Liver (tissue), 9 donors: ENCODE measurements around the gene APBB1. TPM values are rescaled to one million over a fixed set of nuclear protein-coding genes. Genes with fewer than 3 reads are reported as not detected.

Experiments
- DNase-seq: peaks from one replicate; pipeline ENCODE4 v3.0.0-alpha.2; 2017; ENCODE audit warnings: low spot score
- H3K27ac ChIP-seq, 2 donors: one replicate each; pipeline ENCODE4 v1.7.0; 2013; ENCODE audit warnings: inconsistent platforms in 2 of 2, low read length in 2 of 2, control low read depth in 1 of 2, low read depth in 1 of 2, mild to moderate bottlenecking in 1 of 2
- H3K27me3 ChIP-seq, 4 donors: one replicate each; pipeline versions ENCODE4 v1.6.1 to v1.7.0; 2013; ENCODE audit warnings: low read length in 3 of 4, inconsistent platforms in 1 of 4, mild to moderate bottlenecking in 1 of 4, moderate library complexity in 1 of 4; ENCODE audit not compliant: control insufficient read depth in 4 of 4, insufficient read depth in 4 of 4
- H3K36me3 ChIP-seq, 4 donors: one replicate each; pipeline versions ENCODE4 v1.6.1 to v1.7.0; 2013; ENCODE audit warnings: low read length in 3 of 4, mild to moderate bottlenecking in 3 of 4, low read depth in 1 of 4, moderate library complexity in 1 of 4; ENCODE audit not compliant: control insufficient read depth in 4 of 4, insufficient read depth in 3 of 4
- H3K4me1 ChIP-seq, 4 donors: one replicate each; pipeline versions ENCODE4 v1.6.1 to v1.7.0; 2013; ENCODE audit warnings: low read length in 3 of 4, mild to moderate bottlenecking in 3 of 4, moderate library complexity in 1 of 4; ENCODE audit not compliant: control insufficient read depth in 4 of 4, insufficient read depth in 4 of 4
- H3K4me3 ChIP-seq, 3 donors: one replicate each; pipeline versions ENCODE4 v1.6.1 to v1.7.0; 2013; ENCODE audit warnings: low read length in 3 of 3, control low read depth in 1 of 3, low read depth in 1 of 3, mild to moderate bottlenecking in 1 of 3
- H3K9ac ChIP-seq, 2 donors: one replicate each; pipeline ENCODE4 v1.7.0; 2013; ENCODE audit warnings: low read length in 2 of 2, mild to moderate bottlenecking in 2 of 2, moderate library complexity in 2 of 2, control low read depth in 1 of 2, low read depth in 1 of 2
- H3K9me3 ChIP-seq, 4 donors: one replicate each; pipeline versions ENCODE4 v1.6.1 to v1.7.0; 2013; ENCODE audit warnings: low read length in 3 of 4; ENCODE audit not compliant: control insufficient read depth in 4 of 4
- EGR1 ChIP-seq, 2 donors: IDR thresholded peaks; 2 replicates each; pipeline ENCODE4 v1.6.1; 2016 to 2018; ENCODE audit warnings: antibody characterized with exemption in 2 of 2, low read depth in 2 of 2
- FOXA1 ChIP-seq: IDR thresholded peaks from 2 replicates; pipeline ENCODE4 v1.6.1; 2016; ENCODE audit warnings: antibody characterized with exemption
- FOXA2 ChIP-seq: IDR thresholded peaks from 2 replicates; pipeline ENCODE4 v1.6.1; 2016; ENCODE audit warnings: antibody characterized with exemption
- GABPA ChIP-seq, 2 donors: IDR thresholded peaks in 1 of 2; conservative IDR thresholded peaks in 1 of 2; 2 replicates each; pipeline ENCODE4 v1.6.1; 2016; ENCODE audit warnings: antibody characterized with exemption in 2 of 2, mild to moderate bottlenecking in 1 of 2, moderate library complexity in 1 of 2
- HNF4A ChIP-seq, 2 donors: conservative IDR thresholded peaks; 2 replicates each; pipeline ENCODE4 v1.6.1; 2016; ENCODE audit warnings: antibody characterized with exemption in 2 of 2, mild to moderate bottlenecking in 2 of 2
- HNF4G ChIP-seq: IDR thresholded peaks from 2 replicates; pipeline ENCODE4 v1.6.1; 2016; ENCODE audit warnings: antibody characterized with exemption
- JUND ChIP-seq, 2 donors: IDR thresholded peaks; 2 replicates each; pipeline ENCODE4 v1.6.1; 2016; ENCODE audit warnings: antibody characterized with exemption in 2 of 2
- NR2F2 ChIP-seq: IDR thresholded peaks from 2 replicates; pipeline ENCODE4 v1.6.1; 2016; ENCODE audit warnings: antibody characterized with exemption
- RAD21 ChIP-seq, 2 donors: IDR thresholded peaks; 2 replicates each; pipeline ENCODE4 v1.6.1; 2016; ENCODE audit warnings: antibody characterized with exemption in 2 of 2, mild to moderate bottlenecking in 2 of 2
- RXRA ChIP-seq, 2 donors: IDR thresholded peaks; 2 replicates each; pipeline ENCODE4 v1.6.1; 2017 to 2018; ENCODE audit warnings: antibody characterized with exemption in 2 of 2, mild to moderate bottlenecking in 1 of 2
- SP1 ChIP-seq: IDR thresholded peaks from 2 replicates; pipeline ENCODE4 v1.6.1; 2018; ENCODE audit warnings: antibody characterized with exemption, mild to moderate bottlenecking
- TAF1 ChIP-seq: conservative IDR thresholded peaks from 2 replicates; pipeline ENCODE4 v1.6.1; 2016; ENCODE audit warnings: antibody characterized with exemption, mild to moderate bottlenecking
- YY1 ChIP-seq: IDR thresholded peaks from 2 replicates; pipeline ENCODE4 v1.6.1; 2016; ENCODE audit warnings: antibody characterized with exemption, mild to moderate bottlenecking
- WGBS: extraction: QIAGEN DNeasy Blood & Tissue Kit; methylation state at CpG from one replicate; pipeline ENCODE4 v1.1.7; 2013; 5-methylcytosine and 5-hydroxymethylcytosine counted together
- polyA plus RNA-seq, 2 donors: library from polyadenylated mRNA; stranded (reverse) in 1 of 2; unstranded in 1 of 2; fragments of 200-250 nt in 1 of 2; fragments of >200 nt in 1 of 2; fragmentation: Nextera tagmentation in 1 of 2; extraction: Ambion mirVana in 1 of 2; gene quantifications; one replicate each; pipeline versions ENCODE4 v1.2.1 to v1.2.3, GENCODE V29; 2013 to 2015
- total RNA-seq, 2 donors: library from RNA; depleted of rRNA; stranded (reverse); fragments of >200 nt; gene quantifications; one replicate each; pipeline ENCODE4 v1.2.3, GENCODE V29; 2014
- TF ChIP-seq, protein P1 (sequence below): IDR thresholded peaks from 2 replicates; pipeline ENCODE4 v1.6.1; 2016; ENCODE audit warnings: antibody characterized with exemption
- TF ChIP-seq, protein P2 (sequence below): IDR thresholded peaks from 2 replicates; pipeline ENCODE4 v1.6.1; 2016; ENCODE audit warnings: antibody characterized with exemption
- TF ChIP-seq, protein P3 (sequence below): IDR thresholded peaks from 2 replicates; pipeline ENCODE4 v1.6.1; 2016; ENCODE audit warnings: antibody characterized with exemption, mild to moderate bottlenecking
- TF ChIP-seq, protein P4 (sequence below): IDR thresholded peaks from 2 replicates; pipeline ENCODE4 v1.6.1; 2016; ENCODE audit warnings: antibody characterized with exemption
- TF ChIP-seq, protein P5 (sequence below): fragments of 150-350 bp; IDR thresholded peaks from 2 replicates; pipeline ENCODE4 v1.5.1; 2017; ENCODE audit warnings: improper control_type of control experiment, low read depth, low read length; ENCODE audit not compliant: missing input control
- donor health status: healthy.
- donor health status: healthy.
- donor health status: healthy.
- donor health status: healthy.
- donor health status: healthy.

APBB1 gene
- total and polyA plus RNA-seq, 4 donors, result 2.5 to 8.6 (median 6.3) TPM

DNA sequence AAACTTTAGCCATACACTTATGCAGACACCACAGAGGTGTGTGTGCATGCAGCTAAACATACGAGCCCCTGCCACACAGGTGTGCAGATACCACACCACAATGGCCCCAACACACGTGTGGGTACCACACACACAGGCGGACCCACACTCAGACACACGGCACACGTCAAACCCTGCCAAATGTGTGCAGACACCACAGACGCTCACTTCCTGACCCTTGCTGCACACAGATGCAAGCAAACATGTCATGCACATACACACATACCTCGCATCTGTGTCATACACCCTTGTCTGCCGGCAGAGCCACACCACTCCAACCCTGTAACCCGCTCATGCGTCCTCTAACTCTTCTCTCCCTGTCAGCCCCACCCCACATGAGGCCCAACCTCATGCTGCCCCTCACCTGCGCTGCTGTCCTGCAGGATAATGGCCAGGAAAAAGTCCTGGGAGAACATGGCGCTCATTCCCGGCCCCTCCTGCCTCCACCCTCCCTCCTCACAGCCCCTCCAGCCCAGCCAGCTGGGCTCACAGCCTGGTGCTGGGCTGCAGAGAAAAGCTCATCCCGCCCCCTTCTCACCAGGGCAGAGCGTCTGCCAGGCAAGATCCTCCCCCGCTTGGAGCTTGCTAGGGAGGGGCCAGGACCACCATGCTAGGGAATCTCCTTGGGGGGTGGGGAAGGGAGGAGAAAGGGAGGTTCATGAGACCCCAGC, 14.4 kb downstream of the APBB1 start:
- TF ChIP-seq RXRA (IDR thresholded peaks at IDR 0.05), result no peak
- TF ChIP-seq GABPA (IDR thresholded peaks at IDR 0.05 in 1 of 2, conservative IDR thresholded peaks at IDR 0.05 in 1 of 2), result no peak
- TF ChIP-seq, protein P1, sequence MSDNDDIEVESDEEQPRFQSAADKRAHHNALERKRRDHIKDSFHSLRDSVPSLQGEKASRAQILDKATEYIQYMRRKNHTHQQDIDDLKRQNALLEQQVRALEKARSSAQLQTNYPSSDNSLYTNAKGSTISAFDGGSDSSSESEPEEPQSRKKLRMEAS, result no peak
- TF ChIP-seq TAF1, result no peak
- TF ChIP-seq HNF4G, result no peak
- no peak for TF ChIP-seq HNF4A (conservative IDR thresholded peaks at IDR 0.05)
- TF ChIP-seq FOXA1, result no peak
- TF ChIP-seq, protein P2, sequence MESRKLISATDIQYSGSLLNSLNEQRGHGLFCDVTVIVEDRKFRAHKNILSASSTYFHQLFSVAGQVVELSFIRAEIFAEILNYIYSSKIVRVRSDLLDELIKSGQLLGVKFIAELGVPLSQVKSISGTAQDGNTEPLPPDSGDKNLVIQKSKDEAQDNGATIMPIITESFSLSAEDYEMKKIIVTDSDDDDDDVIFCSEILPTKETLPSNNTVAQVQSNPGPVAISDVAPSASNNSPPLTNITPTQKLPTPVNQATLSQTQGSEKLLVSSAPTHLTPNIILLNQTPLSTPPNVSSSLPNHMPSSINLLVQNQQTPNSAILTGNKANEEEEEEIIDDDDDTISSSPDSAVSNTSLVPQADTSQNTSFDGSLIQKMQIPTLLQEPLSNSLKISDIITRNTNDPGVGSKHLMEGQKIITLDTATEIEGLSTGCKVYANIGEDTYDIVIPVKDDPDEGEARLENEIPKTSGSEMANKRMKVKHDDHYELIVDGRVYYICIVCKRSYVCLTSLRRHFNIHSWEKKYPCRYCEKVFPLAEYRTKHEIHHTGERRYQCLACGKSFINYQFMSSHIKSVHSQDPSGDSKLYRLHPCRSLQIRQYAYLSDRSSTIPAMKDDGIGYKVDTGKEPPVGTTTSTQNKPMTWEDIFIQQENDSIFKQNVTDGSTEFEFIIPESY, result no peak
- TF ChIP-seq, protein P3, sequence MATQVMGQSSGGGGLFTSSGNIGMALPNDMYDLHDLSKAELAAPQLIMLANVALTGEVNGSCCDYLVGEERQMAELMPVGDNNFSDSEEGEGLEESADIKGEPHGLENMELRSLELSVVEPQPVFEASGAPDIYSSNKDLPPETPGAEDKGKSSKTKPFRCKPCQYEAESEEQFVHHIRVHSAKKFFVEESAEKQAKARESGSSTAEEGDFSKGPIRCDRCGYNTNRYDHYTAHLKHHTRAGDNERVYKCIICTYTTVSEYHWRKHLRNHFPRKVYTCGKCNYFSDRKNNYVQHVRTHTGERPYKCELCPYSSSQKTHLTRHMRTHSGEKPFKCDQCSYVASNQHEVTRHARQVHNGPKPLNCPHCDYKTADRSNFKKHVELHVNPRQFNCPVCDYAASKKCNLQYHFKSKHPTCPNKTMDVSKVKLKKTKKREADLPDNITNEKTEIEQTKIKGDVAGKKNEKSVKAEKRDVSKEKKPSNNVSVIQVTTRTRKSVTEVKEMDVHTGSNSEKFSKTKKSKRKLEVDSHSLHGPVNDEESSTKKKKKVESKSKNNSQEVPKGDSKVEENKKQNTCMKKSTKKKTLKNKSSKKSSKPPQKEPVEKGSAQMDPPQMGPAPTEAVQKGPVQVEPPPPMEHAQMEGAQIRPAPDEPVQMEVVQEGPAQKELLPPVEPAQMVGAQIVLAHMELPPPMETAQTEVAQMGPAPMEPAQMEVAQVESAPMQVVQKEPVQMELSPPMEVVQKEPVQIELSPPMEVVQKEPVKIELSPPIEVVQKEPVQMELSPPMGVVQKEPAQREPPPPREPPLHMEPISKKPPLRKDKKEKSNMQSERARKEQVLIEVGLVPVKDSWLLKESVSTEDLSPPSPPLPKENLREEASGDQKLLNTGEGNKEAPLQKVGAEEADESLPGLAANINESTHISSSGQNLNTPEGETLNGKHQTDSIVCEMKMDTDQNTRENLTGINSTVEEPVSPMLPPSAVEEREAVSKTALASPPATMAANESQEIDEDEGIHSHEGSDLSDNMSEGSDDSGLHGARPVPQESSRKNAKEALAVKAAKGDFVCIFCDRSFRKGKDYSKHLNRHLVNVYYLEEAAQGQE, result no peak
- no peak for TF ChIP-seq JUND (IDR thresholded peaks at IDR 0.05)
- TF ChIP-seq EGR1 (IDR thresholded peaks at IDR 0.05; ENCODE audit: low read depth in 2 of 2), result no peak
- no peak for TF ChIP-seq FOXA2
- TF ChIP-seq, protein P4, sequence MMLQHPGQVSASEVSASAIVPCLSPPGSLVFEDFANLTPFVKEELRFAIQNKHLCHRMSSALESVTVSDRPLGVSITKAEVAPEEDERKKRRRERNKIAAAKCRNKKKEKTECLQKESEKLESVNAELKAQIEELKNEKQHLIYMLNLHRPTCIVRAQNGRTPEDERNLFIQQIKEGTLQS, result no peak
- no peak for TF ChIP-seq SP1
- Histone ChIP-seq H3K9me3 (no peaks in the 10 kb centered on the region), H3K27ac (no peak overlapping the region), H3K27me3 (no peaks in the 10 kb centered on the region), H3K4me1 (peaks cover 0 to 4% (median 0%) of the 10 kb centered on the region in 4 donors), H3K9ac (no peak overlapping the region), H3K4me3 (no peak overlapping the region), H3K36me3 (no peaks in the 10 kb centered on the region)
- 93% methylated on average over 16 of the region's 16 CpGs for WGBS
- DNase-seq, result no peak

DNA sequence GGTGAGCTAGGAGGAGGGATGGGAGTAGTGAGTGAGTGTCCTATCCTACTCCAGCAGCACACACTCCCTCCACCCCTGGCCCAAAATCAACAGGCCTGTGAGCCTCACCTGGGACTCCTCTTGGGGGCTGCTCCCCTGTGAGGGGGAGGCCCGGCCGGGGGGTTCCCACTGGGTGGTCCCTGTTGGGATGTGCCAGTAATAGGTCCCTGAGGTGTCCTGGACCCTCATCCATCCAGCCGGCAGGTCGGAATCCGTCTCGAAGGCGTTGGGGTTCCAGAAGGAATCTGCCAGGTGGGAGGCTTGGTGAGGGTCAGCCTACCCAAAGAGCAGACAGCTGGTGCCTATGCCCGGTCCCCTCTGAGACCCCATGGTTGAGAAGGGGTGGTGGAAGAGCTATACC, 15.4 kb downstream of the APBB1 start:
- no peak for DNase-seq
- Histone ChIP-seq H3K27ac (no peak overlapping the region), H3K36me3 (no peaks in the 10 kb centered on the region), H3K9me3 (no peaks in the 10 kb centered on the region), H3K27me3 (no peaks in the 10 kb centered on the region), H3K4me3 (no peak overlapping the region), H3K9ac (no peak overlapping the region), H3K4me1 (peaks cover 0 to 4% (median 0%) of the 10 kb centered on the region in 4 donors)
- TF ChIP-seq RXRA (IDR thresholded peaks at IDR 0.05) (no peak), FOXA1 (no peak), GABPA (IDR thresholded peaks at IDR 0.05 in 1 of 2, conservative IDR thresholded peaks at IDR 0.05 in 1 of 2) (no peak), JUND (IDR thresholded peaks at IDR 0.05) (no peak), HNF4A (conservative IDR thresholded peaks at IDR 0.05) (no peak), YY1 (no peak), FOXA2 (no peak), HNF4G (no peak), EGR1 (IDR thresholded peaks at IDR 0.05; ENCODE audit: low read depth in 2 of 2) (no peak), SP1 (no peak), RAD21 (IDR thresholded peaks at IDR 0.05) (no peak), NR2F2 (no peak)
- TF ChIP-seq, protein P1, result no peak
- TF ChIP-seq, protein P4, result no peak
- TF ChIP-seq, protein P5, sequence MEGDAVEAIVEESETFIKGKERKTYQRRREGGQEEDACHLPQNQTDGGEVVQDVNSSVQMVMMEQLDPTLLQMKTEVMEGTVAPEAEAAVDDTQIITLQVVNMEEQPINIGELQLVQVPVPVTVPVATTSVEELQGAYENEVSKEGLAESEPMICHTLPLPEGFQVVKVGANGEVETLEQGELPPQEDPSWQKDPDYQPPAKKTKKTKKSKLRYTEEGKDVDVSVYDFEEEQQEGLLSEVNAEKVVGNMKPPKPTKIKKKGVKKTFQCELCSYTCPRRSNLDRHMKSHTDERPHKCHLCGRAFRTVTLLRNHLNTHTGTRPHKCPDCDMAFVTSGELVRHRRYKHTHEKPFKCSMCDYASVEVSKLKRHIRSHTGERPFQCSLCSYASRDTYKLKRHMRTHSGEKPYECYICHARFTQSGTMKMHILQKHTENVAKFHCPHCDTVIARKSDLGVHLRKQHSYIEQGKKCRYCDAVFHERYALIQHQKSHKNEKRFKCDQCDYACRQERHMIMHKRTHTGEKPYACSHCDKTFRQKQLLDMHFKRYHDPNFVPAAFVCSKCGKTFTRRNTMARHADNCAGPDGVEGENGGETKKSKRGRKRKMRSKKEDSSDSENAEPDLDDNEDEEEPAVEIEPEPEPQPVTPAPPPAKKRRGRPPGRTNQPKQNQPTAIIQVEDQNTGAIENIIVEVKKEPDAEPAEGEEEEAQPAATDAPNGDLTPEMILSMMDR, result no peak
- 89% methylated on average over 8 of the region's 8 CpGs for WGBS
